GM19328 (cell line): ENCODE results near the gene CDK5R2.

Source experiments
- ATAC-seq: cut with Tn5 transposase; IDR thresholded peaks from one replicate; pipeline ENCODE4 v1.9.1; 2021; ENCODE audit warnings: mild to moderate bottlenecking, moderate library complexity; ENCODE audit not compliant: unreplicated experiment

Gene CDK5R2

GRCh38 chr2:218986148-218986761 lies 26.8 kb downstream of the CDK5R2 start:
- no peak for ATAC-seq

- ATAC-seq, result no peak
These were observed 28.7 kb downstream of the CDK5R2 start for GRCh38 chr2:218988164-218988563.

DNA sequence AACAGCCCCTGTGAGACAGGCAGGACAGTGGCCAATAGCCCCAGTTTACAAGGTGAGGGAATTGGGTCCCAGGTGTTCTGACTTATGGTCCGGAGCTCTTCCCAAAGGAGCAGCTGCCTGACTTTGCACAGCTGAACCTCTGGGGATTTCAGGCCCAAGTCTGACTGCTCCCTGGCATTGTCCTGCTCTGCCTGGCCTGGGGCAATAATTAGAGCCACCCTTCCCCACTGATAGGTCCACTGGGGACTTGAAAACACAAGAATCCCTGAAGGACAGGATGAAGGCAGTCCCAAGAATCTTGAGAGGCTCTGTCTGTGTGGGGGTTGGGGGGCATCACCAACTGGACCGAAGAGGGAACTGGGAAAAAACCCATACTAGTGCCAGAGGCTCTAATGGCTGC lies 29.2 kb downstream of the CDK5R2 start:
- ATAC-seq, result no peak

GRCh38 chr2:218990052-218990451 lies 30.6 kb downstream of the CDK5R2 start:
- ATAC-seq, result no peak

GRCh38 chr2:218990612-218991011 lies 31.1 kb downstream of the CDK5R2 start:
- ATAC-seq, result no peak

DNA sequence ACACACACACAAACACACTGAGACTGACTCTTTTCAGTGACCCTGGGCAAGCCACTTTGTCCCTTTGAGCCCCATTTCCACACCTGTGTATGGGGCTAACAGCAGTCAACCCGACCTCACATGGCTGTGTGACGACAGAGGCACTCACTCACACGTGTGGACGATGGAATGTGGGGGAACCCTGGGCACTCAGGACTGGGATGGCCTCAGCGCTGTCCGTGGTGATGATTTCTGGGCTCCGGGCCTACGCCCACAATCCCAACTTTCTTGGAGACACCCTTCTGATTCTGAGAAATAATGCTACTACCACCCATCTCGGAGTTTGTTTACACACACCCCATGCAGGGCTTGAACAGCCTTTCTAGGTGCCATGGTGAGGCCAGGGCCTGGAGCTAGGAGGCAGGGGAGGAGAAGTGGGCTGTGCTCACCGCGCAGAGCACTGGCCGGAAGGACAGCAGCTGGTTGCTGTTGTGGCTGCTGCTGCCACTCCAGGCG lies 32.3 kb downstream of the CDK5R2 start:
- ATAC-seq, result no peak

DNA sequence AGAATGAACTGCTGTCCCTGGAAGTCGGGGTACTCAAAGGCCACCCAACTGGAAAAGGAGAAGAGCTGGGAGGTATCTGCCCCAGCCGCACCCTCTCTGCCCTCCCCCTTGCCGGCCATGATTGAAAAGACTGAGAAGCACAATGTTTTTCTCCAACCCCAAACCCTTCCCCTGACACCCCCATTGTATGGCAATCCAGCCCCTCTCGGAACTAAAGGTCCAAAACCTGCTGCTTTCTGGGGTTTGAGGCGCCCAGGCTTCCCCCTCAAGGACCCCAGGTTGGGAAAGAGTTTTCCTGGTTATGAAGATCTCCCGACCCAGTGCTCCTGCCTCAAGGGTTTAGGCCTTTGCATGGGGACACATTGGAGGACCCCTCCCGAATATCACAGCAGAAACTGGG lies 32.7 kb downstream of the CDK5R2 start:
- ATAC-seq, result no peak

GRCh38 chr2:218992703-218993344 lies 33.4 kb downstream of the CDK5R2 start:
- ATAC-seq, result no peak

DNA sequence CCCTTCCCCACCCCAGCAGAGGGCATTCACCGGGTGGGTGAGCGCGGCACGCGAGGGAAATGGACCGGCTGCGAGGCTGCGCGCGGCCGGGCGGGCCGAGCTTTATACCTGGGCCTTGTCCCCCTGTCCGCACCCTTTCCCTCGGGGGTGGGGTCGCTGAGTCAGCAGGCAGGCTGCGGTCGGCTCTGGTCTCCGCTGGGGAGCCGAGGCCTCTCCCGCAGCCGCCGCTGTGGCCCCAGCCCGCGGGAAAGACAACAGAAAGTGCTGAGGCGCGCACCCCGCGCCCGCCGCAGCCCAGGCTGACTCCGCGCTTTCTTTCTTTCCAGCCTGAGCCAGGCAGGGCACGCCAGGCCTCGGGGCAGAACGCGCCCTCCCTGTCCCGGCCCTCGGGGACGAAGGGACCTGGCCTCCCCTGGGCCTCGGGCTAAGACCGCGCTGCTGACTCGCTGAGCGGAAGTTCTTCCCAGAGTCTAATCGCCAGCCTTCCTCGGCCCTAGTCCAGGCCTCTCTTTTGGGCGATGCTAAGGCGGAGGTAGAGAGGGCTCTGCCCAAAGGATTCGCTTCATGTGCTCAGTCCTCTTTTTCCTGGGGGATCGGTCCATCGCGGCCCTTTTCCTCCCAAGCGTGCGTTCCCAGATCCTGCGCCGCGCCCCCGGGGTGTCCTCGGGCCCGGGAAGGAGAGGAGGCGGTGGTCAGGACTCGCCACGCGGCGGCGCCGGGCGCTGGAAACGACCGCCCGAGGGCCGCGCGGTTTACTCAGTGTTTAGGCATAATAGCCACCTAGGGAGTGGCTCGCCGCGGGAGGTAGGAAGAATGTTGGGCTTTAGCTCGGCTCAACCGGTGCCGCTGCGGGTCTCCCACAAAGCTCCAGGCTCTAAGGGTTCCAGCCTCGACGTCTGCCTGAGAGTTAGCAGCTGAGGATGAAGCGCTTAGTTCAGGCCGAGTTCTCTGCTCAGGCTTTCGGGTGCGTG lies 34.2 kb downstream of the CDK5R2 start, which contains the start of gene CRYBA2:
TSS of gene CRYBA2 (minus strand) at position 78 of the 971 bp plus-strand sequence. CDS start 246 bp downstream, outside the sequence.
- no peak for ATAC-seq

- ATAC-seq, result no peak
These were observed 36.1 kb downstream of the CDK5R2 start for GRCh38 chr2:218995561-218995960.

- ATAC-seq, result no peak
These were observed 36.7 kb downstream of the CDK5R2 start for GRCh38 chr2:218995972-218996711.

- no peak for ATAC-seq
These were observed 37.5 kb downstream of the CDK5R2 start for GRCh38 chr2:218996937-218997336.

- ATAC-seq, result no peak
These were observed 38.3 kb downstream of the CDK5R2 start for GRCh38 chr2:218997731-218998130.

DNA sequence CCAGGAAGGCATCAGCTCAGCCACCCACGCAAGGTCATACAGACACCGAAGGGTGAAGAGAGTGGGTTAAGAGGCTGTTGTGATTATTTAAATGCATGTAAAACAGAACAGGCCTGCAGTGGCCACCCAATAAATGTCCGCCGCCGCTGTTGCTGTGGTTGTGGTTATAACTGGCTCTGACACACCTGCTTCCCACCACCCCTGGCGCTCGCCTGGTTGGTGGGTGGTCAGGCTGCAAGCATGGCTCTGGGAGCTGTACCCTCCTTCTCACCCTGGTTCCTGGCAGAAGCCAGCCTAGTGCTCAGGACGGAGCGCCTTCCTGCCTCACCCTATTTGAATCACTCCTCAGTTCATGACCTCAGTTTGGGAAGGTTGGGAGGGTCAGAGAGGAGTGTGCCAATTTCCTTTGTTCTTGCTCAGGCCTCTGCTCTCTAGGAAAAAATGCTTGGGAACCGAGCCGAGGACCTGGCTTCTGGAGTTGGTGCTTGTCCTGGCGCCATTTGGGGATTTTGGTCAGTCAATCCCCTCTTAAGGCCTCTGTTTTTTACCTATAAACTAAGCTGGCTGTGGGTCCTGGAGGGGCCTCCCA lies 39.0 kb downstream of the CDK5R2 start:
- no peak for ATAC-seq

GRCh38 chr2:218999021-218999880 lies 39.8 kb downstream of the CDK5R2 start:
- ATAC-seq, result no peak

DNA sequence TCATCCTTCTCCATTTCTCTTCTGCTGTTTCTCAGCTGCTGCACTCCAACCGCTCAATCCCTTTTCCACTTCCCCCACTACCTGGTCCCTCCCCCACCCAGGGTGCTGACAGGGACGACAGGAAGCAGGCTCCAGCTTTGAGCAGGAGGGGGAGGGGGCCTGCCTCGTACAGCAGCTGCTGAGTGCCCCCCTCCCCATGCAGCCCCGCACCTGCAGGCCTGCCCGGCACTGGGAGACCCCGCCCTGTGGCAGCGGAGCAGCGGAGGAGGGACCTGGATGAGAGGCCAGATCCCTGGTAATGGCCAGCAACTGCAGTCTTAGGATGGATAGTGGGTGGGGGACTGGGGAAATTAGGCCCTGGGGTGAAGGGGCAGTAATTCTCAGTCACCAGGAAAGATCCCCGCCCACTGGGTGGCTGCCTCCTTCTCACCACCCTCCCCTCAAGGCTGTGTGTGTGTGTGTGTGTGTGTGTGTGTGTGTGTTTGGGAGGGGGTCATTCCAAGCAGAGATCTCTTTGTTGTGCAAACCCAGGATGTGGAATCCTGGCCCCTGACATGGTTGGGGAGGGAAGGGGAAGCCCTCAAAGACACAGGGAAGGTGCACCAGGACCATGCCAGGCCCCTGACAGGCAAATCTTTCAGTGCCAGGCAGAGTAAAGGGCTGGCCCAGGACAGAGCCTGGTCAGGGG lies 40.6 kb downstream of the CDK5R2 start:
- no peak for ATAC-seq

DNA sequence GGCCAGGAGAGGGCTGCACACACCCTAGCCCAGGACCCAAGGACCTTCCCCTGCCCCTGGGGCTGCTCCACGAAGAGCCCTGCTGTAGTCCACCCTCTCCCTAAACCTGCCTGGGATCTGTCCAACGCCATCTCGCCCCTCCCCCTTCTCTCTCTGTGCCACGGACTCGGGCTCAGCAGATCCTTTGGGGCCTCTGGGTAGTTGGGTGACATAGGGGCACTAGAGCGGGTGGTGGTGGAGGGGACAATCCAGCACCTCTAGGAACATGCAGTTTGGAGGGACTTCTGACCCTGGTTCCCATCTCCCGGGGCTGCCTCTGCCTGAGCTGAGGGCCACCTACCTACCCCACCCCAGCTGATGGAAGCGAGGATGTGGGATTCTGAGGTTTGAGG lies 41.1 kb downstream of the CDK5R2 start:
- ATAC-seq, result no peak

DNA sequence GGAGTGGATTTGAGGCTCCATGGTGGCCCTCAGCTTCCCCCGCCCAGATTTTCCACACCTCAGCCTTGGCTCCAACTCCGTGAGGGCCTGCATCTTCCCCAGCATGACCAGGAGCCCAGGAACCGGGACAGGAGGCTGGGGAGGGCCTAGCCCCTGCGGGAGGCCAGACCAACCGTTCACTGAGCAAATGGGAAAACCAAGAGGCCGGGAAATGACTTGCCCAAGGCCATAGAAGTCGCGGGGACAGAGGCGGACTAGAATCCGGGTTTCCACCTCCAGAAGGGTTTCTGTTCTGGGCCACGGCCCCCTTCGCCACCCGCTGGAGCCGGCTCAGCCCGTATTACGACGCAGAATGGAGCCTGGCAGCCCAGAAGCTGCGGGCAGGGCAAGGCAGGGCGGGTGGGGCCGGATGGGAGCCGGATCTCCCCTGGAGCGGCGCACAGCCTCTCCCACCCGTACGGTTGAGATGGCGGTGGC lies 41.7 kb downstream of the CDK5R2 start:
- ATAC-seq, result no peak
